Neural cell (in vitro differentiated cells): ENCODE data around the gene CSF2.

Experiments used
- CTCF ChIP-seq: fragments of 450-650 bp; IDR thresholded peaks from 2 replicates; pipeline ENCODE4 v1.5.1; 2014; ENCODE audit warnings: antibody characterized with exemption, mild to moderate bottlenecking, moderate library complexity; ENCODE audit not compliant: poor library complexity, severe bottlenecking
- EZH2 ChIP-seq: fragments of 200-600, 300-800 bp; shearing (Covaris generic), sonication (generic); IDR thresholded peaks from 2 replicates; pipeline ENCODE4 v1.6.1; 2014; ENCODE audit warnings: antibody characterized with exemption, low read length, borderline replicate concordance, mild to moderate bottlenecking; ENCODE audit not compliant: insufficient read depth, poor library complexity, severe bottlenecking
- POLR2AphosphoS5 ChIP-seq: IDR thresholded peaks from 2 replicates; pipeline ENCODE4 v1.6.1; 2012
- RAD21 ChIP-seq: fragments of 450-650 bp; conservative IDR thresholded peaks from 2 replicates; pipeline ENCODE4 v1.6.1; 2014; ENCODE audit warnings: antibody characterized with exemption, mild to moderate bottlenecking, moderate library complexity

DNA sequence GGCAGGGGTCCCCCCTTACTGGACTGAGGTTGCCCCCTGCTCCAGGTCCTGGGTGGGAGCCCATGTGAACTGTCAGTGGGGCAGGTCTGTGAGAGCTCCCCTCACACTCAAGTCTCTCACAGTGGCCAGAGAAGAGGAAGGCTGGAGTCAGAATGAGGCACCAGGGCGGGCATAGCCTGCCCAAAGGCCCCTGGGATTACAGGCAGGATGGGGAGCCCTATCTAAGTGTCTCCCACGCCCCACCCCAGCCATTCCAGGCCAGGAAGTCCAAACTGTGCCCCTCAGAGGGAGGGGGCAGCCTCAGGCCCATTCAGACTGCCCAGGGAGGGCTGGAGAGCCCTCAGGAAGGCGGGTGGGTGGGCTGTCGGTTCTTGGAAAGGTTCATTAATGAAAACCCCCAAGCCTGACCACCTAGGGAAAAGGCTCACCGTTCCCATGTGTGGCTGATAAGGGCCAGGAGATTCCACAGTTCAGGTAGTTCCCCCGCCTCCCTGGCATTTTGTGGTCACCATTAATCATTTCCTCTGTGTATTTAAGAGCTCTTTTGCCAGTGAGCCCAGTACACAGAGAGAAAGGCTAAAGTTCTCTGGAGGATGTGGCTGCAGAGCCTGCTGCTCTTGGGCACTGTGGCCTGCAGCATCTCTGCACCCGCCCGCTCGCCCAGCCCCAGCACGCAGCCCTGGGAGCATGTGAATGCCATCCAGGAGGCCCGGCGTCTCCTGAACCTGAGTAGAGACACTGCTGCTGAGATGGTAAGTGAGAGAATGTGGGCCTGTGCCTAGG, at the start of gene CSF2:
- no peak for TF ChIP-seq POLR2AphosphoS5
- no peak for TF ChIP-seq CTCF
- no peak for TF ChIP-seq RAD21
- no peak for TF ChIP-seq EZH2
